ENCODE measurements around the gene ARHGAP33.

- TF ChIP-seq CTCF (conservative IDR thresholded peaks at IDR 0.05; ENCODE audit: low read depth in 2 of 2) (no peak), EZH2phosphoT487 (IDR thresholded peaks at IDR 0.05; ENCODE audit: unreplicated experiment) (no peak), POLR2AphosphoS5 (IDR thresholded peaks at IDR 0.05; ENCODE audit: low read depth) (no peak), EZH2 (IDR thresholded peaks at IDR 0.05; ENCODE audit: low read depth, unreplicated experiment) (no peak), ZNF331 (CRISPR knock-in tag; IDR thresholded peaks at IDR 0.05; ENCODE audit: low read depth) (no peak)
Observed at GRCh38 chr19:35755131-35755549, 20.2 kb upstream of the ARHGAP33 start.

All from GM23338 (cell line).